IMR-90 (cell line): ENCODE results near the gene HS3ST1.

Experiments
- BHLHE40 ChIP-seq: fragments of 150-350 bp; IDR thresholded peaks from 2 replicates; pipeline ENCODE4 v1.6.1; 2016; ENCODE audit warnings: mild to moderate bottlenecking, low read depth, low read length
- CEBPB ChIP-seq: IDR thresholded peaks from 2 replicates; pipeline ENCODE4 v1.6.1; 2012; ENCODE audit warnings: low read depth, low read length, improper control_type of control experiment
- FOS ChIP-seq: fragments of 150-350 bp; IDR thresholded peaks from 2 replicates; pipeline ENCODE4 v1.6.1; 2016; ENCODE audit warnings: low read depth, low read length
- MAZ ChIP-seq: IDR thresholded peaks from 2 replicates; pipeline ENCODE4 v1.6.1; 2012; ENCODE audit warnings: low read depth, mild to moderate bottlenecking, low read length, improper control_type of control experiment, moderate library complexity, borderline replicate concordance
- MXI1 ChIP-seq: IDR thresholded peaks from 2 replicates; pipeline ENCODE4 v1.6.1; 2012; ENCODE audit warnings: low read depth, mild to moderate bottlenecking, low read length, moderate library complexity, borderline replicate concordance
- NFE2L2 ChIP-seq: fragments of 150-350 bp; IDR thresholded peaks from 2 replicates; pipeline ENCODE4 v1.6.1; 2016; ENCODE audit warnings: low read depth, mild to moderate bottlenecking, low read length
- POLR2A ChIP-seq: IDR thresholded peaks from 2 replicates; pipeline ENCODE4 v1.6.1; 2012; ENCODE audit warnings: mild to moderate bottlenecking, low read depth, low read length
- RAD21 ChIP-seq: IDR thresholded peaks from 2 replicates; pipeline ENCODE4 v1.6.1; 2012; ENCODE audit warnings: low read length, improper control_type of control experiment
- RCOR1 ChIP-seq: IDR thresholded peaks from 2 replicates; pipeline ENCODE4 v1.6.1; 2012; ENCODE audit warnings: mild to moderate bottlenecking, low read length, improper control_type of control experiment; ENCODE audit not compliant: insufficient replicate concordance
- RFX5 ChIP-seq: IDR thresholded peaks from 2 replicates; pipeline ENCODE4 v1.8.0; 2012; ENCODE audit warnings: low read depth, mild to moderate bottlenecking, low read length, moderate library complexity
- SMC3 ChIP-seq: fragments of 150-350 bp; IDR thresholded peaks from 2 replicates; pipeline ENCODE4 v1.6.1; 2016; ENCODE audit warnings: low read depth, mild to moderate bottlenecking, antibody characterized with exemption, low read length, moderate library complexity
- TF ChIP-seq, protein P1 (sequence below): conservative IDR thresholded peaks from 2 replicates; pipeline ENCODE4 v1.5.1; 2012; ENCODE audit warnings: mild to moderate bottlenecking, low read depth, low read length, improper control_type of control experiment
- TF ChIP-seq, protein P2 (sequence below): fragments of 150-350 bp; IDR thresholded peaks from 2 replicates; pipeline ENCODE4 v1.6.1; 2017; ENCODE audit warnings: mild to moderate bottlenecking, antibody characterized with exemption, low read length, low read depth

DNA sequence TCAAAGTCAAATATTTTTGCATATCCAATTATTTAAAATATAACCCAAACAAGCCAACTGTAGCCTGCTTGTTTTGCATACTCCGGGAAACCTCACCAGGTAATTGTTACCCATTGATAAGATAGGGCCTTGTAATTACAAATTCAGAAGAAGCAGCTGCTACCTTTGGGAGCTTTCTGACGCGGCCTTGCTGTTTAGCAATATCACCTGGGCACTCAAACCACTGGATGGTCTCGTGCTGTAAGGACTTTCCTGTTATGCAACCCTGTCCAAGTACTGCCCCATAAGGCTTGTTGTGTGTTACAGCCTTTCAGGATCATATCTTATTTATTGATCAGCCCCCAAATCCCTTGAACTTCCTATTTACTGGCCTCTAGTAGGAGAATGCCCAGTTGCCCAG lies 52.1 kb downstream of the HS3ST1 start:
- TF ChIP-seq RFX5: no peak
- TF ChIP-seq, protein P1, sequence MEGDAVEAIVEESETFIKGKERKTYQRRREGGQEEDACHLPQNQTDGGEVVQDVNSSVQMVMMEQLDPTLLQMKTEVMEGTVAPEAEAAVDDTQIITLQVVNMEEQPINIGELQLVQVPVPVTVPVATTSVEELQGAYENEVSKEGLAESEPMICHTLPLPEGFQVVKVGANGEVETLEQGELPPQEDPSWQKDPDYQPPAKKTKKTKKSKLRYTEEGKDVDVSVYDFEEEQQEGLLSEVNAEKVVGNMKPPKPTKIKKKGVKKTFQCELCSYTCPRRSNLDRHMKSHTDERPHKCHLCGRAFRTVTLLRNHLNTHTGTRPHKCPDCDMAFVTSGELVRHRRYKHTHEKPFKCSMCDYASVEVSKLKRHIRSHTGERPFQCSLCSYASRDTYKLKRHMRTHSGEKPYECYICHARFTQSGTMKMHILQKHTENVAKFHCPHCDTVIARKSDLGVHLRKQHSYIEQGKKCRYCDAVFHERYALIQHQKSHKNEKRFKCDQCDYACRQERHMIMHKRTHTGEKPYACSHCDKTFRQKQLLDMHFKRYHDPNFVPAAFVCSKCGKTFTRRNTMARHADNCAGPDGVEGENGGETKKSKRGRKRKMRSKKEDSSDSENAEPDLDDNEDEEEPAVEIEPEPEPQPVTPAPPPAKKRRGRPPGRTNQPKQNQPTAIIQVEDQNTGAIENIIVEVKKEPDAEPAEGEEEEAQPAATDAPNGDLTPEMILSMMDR: no peak
- TF ChIP-seq NFE2L2: no peak
- no peak for TF ChIP-seq RCOR1
- TF ChIP-seq MXI1: no peak
- no peak for TF ChIP-seq POLR2A
- no peak for TF ChIP-seq CEBPB
- TF ChIP-seq MAZ: no peak
- TF ChIP-seq, protein P2, sequence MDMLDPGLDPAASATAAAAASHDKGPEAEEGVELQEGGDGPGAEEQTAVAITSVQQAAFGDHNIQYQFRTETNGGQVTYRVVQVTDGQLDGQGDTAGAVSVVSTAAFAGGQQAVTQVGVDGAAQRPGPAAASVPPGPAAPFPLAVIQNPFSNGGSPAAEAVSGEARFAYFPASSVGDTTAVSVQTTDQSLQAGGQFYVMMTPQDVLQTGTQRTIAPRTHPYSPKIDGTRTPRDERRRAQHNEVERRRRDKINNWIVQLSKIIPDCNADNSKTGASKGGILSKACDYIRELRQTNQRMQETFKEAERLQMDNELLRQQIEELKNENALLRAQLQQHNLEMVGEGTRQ: no peak
- no peak for TF ChIP-seq RAD21
- no peak for TF ChIP-seq BHLHE40
- TF ChIP-seq SMC3: no peak
- TF ChIP-seq FOS: no peak
